HFFc6 (cell line): ENCODE measurements around the gene IL6R. TPM values are rescaled to one million over a fixed set of nuclear protein-coding genes. Genes with fewer than 3 reads are reported as not detected.

ENCODE experiments used
- DNase-seq: peaks from one replicate; pipeline ENCODE4 v3.0.0-alpha.2; 2018
- H3K27ac Mint-ChIP-seq: 2 replicates; pipeline ENCODE4 v1.8.0; 2020; ENCODE audit warnings: mild to moderate bottlenecking, mixed read lengths
- H3K27me3 Mint-ChIP-seq: 2 replicates; pipeline ENCODE4 v1.8.0; 2021; ENCODE audit warnings: mild to moderate bottlenecking, moderate library complexity, mixed read lengths; ENCODE audit not compliant: insufficient read depth
- H3K36me3 Mint-ChIP-seq: 2 replicates; pipeline ENCODE4 v1.8.0; 2021; ENCODE audit warnings: low read depth, mixed read lengths
- H3K4me1 Mint-ChIP-seq: 2 replicates; pipeline ENCODE4 v1.8.0; 2020; ENCODE audit warnings: low read depth, mixed read lengths
- H3K4me3 Mint-ChIP-seq: 2 replicates; pipeline ENCODE4 v1.8.0; 2020; ENCODE audit warnings: mild to moderate bottlenecking, moderate library complexity, mixed read lengths
- H3K9me3 Mint-ChIP-seq: 2 replicates; pipeline ENCODE4 v1.8.0; 2020; ENCODE audit warnings: mild to moderate bottlenecking, mixed read lengths
- total RNA-seq, 6 experiments: library from RNA; stranded (reverse); fragmentation: NEBNext Ultra II Directional; extraction: Animal tissue kit (Norgen Biotek cat#: 25700); gene quantifications; 2 replicates in 1 of 6; 3 replicates in 5 of 6; pipeline ENCODE4 v1.2.3, GENCODE V29; 2021
- TF ChIP-seq, protein P1 (sequence below): fragments of 200-600 bp; sonication (generic); IDR thresholded peaks from 2 replicates; pipeline ENCODE4 v1.5.0; 2021; ENCODE audit warnings: antibody characterized with exemption, mild to moderate bottlenecking

The IL6R gene
- total RNA-seq, 6 experiments from 2014 or later = 2.0 to 3.9 (median 2.3) TPM

DNA sequence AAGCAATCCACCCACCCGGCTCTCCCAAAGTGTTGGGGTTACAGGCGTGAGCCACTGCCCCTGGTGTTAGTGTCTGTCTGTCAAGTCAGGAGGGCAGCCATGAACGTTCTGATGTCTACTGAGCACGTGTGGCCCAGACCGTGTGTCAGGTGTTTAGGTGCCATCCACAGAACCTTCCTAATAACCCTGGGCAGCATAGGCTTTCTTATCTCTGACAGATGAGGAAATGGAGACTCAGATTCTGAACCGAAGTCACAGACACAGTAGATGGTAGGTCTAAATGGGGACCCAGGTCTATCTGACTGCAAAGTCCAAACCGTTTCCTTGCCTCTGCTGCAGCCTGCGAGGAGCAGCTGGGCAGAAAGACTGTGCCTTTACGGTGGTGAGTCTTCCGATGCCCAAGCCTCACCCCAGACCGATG, 622 bp upstream of the IL6R start:
- peak overlapping the region; percentile 78 for H3K4me3 Mint-ChIP-seq
- peaks cover 7% of the 10 kb centered on the region; the same call in 1 of the 2 replicates for H3K27me3 Mint-ChIP-seq
- H3K4me1 Mint-ChIP-seq = peaks cover 28% of the 10 kb centered on the region
- no peaks in the 10 kb centered on the region for H3K9me3 Mint-ChIP-seq
- no peaks in the 10 kb centered on the region for H3K36me3 Mint-ChIP-seq
- TF ChIP-seq, protein P1, sequence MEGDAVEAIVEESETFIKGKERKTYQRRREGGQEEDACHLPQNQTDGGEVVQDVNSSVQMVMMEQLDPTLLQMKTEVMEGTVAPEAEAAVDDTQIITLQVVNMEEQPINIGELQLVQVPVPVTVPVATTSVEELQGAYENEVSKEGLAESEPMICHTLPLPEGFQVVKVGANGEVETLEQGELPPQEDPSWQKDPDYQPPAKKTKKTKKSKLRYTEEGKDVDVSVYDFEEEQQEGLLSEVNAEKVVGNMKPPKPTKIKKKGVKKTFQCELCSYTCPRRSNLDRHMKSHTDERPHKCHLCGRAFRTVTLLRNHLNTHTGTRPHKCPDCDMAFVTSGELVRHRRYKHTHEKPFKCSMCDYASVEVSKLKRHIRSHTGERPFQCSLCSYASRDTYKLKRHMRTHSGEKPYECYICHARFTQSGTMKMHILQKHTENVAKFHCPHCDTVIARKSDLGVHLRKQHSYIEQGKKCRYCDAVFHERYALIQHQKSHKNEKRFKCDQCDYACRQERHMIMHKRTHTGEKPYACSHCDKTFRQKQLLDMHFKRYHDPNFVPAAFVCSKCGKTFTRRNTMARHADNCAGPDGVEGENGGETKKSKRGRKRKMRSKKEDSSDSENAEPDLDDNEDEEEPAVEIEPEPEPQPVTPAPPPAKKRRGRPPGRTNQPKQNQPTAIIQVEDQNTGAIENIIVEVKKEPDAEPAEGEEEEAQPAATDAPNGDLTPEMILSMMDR = no peak
- no peak for DNase-seq
- H3K27ac Mint-ChIP-seq = peak overlapping the region; percentile 79; the same call in 1 of the 2 replicates

DNA sequence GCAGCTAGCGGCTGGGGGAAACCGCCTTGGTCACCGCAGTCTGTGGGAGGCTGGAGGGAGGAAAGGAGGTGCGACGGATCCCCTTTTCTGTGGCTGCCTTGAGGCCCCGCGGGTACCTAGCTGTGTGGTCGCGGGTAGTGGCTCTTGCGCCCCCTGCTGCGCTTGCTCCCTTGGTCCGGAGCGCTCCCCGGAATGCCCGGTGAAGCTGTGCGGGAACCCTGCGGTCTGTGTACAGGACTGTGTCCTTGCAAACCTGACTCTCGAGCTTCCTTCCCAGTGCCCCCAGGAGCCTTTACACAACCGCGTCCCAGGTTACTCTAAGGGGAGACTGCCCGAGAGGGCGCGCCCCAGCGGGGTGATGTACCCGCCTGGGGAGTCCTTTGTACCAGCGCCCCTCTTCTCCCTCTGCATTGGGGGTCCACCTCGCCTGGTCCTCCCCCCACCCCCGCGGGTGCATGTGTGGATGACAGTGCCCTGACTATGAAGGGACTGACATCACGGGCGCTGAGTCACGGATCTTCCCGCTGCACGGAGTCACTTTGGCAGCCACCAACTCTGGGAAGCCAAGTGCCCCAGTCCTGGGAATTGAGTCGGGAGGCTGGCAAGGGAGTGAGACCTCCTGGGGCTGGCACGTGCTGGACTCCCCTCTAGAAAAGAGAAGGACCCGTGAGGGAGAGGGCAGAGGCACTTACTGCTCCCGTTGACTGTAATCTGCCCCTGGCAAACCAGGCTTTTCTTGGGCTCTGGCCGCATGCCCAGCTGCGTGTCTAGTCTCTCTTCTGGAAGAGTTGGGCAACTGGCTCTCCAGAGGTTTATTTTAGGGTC, 816 bp downstream of the IL6R start:
- DNase-seq = peak; percentile 68
- TF ChIP-seq, protein P1 = peak; percentile 60; the same call in 1 of the 2 replicates
- Mint-ChIP-seq H3K4me1 (peaks cover 28% of the 10 kb centered on the region), H3K36me3 (no peaks in the 10 kb centered on the region), H3K27me3 (peaks cover 11% of the 10 kb centered on the region; the same call in 1 of the 2 replicates), H3K4me3 (peak overlapping the region; percentile 88), H3K9me3 (no peaks in the 10 kb centered on the region), H3K27ac (peak overlapping the region; percentile 91)

DNA sequence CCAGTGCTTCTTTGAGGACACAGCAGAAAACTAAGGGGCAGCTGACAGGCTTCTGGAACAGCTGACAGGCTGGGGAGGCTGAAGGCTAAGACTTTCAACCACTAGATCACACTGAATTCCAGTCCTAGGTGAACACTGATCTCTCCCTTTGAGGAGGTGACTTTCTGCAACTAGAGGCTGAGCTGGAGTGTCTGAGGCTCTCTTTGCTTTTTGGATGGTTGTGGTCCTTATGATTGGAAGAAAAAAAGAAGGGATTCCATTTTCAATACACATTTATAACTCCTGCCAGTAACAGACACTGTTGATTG, 1.4 kb downstream of the IL6R start:
- Mint-ChIP-seq H3K9me3 (no peaks in the 10 kb centered on the region), H3K4me3 (peak overlapping the region; percentile 88), H3K27ac (peak overlapping the region; percentile 91), H3K27me3 (peaks cover 11% of the 10 kb centered on the region; the same call in 1 of the 2 replicates), H3K36me3 (no peaks in the 10 kb centered on the region), H3K4me1 (peaks cover 28% of the 10 kb centered on the region)
- TF ChIP-seq, protein P1 = no peak
- no peak for DNase-seq

DNA sequence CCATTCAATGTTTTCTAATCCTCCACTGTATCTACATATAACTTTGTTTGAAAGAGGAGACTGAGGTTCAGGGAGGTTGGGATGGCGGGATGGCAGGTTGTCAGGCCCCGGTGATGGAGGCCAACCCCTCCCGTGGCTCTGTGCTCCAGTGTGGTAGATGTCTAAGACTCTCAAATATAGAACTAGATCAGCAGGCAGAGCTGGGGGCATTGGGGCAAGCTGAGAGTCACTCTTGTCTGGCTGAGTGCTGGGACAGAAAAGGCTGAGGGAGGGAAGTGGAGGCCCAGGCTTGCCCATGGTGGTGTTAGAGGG, 1.7 kb downstream of the IL6R start:
- Mint-ChIP-seq H3K4me1 (peaks cover 28% of the 10 kb centered on the region), H3K27me3 (peaks cover 11% of the 10 kb centered on the region; the same call in 1 of the 2 replicates), H3K27ac (peak overlapping the region; percentile 91), H3K4me3 (peak overlapping the region; percentile 88), H3K9me3 (no peaks in the 10 kb centered on the region), H3K36me3 (no peaks in the 10 kb centered on the region)
- TF ChIP-seq, protein P1 = no peak
- DNase-seq = no peak

DNA sequence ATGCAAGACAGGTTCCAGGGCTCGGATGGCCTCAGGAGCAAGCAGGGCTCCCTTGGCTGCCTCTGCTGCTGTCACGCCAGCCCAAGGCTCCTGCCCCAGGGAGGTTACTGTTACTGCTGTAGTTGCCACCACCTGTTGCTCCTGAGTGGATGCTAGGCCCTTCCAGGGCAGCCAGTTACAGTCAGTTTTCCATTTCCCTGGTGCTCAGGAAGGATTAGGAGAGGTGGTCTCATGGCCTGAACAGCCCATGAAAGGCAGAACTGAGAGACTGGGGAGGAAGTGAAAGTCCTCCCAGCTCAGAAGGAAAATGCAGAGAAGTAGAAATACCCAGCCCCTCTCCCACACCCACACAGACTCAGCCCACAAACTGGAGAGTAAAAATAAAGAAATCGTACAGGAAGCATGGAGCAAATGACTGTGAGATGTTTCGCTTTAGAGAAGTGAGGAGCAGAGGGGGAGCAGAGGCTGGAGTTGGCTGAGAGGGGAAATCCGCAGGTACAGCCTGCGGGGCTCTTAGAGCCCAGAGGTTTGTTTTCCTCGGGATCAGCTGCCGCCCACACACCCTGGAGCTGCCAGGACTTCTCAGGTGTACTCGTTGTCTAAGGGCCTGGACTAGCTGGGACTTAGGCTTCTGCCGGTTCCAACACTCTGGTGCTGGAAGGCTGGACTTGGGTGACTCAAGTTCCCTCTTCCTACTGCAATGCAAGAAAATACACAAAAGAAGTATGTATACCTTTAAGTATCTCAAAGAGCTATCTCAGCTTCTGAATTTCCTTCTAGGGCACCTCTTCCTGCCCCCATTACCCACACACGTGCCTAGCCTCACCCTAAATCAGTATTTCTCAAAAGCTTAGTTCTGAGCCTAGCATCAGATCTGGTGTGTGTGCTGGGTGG, 2.3 kb downstream of the IL6R start:
- H3K4me3 Mint-ChIP-seq = peak overlapping the region; percentile 88; the same call in 1 of the 2 replicates
- H3K9me3 Mint-ChIP-seq = no peaks in the 10 kb centered on the region
- peaks cover 28% of the 10 kb centered on the region for H3K4me1 Mint-ChIP-seq
- H3K27ac Mint-ChIP-seq = no peak overlapping the region; the same call in 1 of the 2 replicates
- peaks cover 9% of the 10 kb centered on the region; the same call in 1 of the 2 replicates for H3K27me3 Mint-ChIP-seq
- no peak for DNase-seq
- TF ChIP-seq, protein P1 = no peak
- no peaks in the 10 kb centered on the region for H3K36me3 Mint-ChIP-seq
